GM12873 (cell line): ENCODE measurements around the gene MTG2.

Source experiments
- TF ChIP-seq, protein P1 (sequence below): IDR thresholded peaks from 2 replicates; pipeline ENCODE4 v1.5.1; 2012; ENCODE audit warnings: low read depth, mild to moderate bottlenecking, moderate library complexity, low read length, control low read depth; ENCODE audit not compliant: insufficient read depth; ENCODE audit errors: missing control alignments

The MTG2 gene

DNA sequence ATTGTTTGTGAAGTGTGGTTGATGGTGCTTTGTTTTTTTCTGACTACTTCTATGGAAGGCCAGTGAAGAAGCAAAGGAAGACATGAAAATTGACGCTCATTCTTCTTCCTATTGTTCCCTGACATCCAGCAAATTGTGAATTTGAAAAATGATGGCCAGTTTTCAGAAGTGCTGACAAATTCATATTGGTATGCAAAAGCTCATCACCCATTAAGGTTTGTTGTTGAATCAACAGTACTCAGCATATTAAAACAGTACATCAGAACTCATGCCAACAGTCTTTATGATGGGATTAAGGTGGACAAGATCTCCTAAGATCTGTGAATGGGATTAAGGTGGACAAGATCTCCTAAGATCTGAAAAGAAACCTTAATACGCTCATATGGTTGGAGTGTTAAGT, 1.0 kb upstream of the MTG2 start:
- TF ChIP-seq, protein P1, sequence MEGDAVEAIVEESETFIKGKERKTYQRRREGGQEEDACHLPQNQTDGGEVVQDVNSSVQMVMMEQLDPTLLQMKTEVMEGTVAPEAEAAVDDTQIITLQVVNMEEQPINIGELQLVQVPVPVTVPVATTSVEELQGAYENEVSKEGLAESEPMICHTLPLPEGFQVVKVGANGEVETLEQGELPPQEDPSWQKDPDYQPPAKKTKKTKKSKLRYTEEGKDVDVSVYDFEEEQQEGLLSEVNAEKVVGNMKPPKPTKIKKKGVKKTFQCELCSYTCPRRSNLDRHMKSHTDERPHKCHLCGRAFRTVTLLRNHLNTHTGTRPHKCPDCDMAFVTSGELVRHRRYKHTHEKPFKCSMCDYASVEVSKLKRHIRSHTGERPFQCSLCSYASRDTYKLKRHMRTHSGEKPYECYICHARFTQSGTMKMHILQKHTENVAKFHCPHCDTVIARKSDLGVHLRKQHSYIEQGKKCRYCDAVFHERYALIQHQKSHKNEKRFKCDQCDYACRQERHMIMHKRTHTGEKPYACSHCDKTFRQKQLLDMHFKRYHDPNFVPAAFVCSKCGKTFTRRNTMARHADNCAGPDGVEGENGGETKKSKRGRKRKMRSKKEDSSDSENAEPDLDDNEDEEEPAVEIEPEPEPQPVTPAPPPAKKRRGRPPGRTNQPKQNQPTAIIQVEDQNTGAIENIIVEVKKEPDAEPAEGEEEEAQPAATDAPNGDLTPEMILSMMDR: no peak

DNA sequence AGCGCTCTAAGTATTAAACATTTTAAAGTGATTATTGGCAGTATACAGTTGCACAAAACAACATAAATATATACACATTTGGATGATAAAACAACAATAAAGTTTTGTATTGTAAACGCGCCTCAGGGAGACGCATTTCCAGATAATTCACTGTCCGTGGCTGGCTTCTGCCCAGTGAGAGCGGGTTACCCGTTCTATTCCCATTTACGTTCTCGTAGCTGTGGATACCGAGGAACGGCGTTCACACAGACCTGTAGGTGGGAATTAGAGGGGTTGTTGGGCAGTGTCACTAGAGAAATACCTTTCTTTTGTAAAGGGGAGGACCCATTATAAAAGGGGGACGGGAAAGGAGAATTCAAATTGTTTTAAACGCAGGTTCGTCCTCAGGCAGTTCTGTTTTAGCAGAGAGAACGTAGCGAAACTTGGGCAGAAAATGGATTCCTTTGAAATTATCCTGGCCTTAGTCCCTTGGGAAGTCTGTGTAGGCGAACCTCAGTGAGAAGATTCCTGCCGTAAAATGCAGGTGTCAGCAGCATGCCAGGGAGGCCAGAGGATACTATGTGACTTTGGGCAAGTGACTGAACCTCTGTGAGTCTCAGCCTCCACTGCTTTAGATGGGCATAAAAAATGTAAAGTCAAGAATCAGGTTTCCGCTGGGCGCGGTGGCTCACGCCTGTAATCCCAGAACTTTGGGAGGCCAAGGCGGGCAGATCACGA, 756 bp downstream of the MTG2 start:
- TF ChIP-seq, protein P1: no peak

DNA sequence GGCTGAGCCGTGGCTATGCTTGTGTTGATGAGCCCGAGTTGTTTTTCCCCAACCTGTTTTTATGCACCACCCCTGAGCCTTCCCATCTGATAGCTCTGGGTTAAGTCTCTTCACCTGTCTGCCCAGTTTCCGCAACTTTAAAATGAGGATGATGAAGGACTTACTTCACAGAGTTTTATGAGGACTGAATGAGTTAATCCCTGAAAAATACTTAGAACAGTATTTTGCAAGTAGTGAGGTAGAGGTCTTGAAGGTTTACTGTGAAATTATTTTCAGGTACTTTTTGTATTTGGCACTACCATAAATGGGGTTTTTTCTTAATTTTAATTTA, 3.2 kb downstream of the MTG2 start:
- TF ChIP-seq, protein P1: no peak

DNA sequence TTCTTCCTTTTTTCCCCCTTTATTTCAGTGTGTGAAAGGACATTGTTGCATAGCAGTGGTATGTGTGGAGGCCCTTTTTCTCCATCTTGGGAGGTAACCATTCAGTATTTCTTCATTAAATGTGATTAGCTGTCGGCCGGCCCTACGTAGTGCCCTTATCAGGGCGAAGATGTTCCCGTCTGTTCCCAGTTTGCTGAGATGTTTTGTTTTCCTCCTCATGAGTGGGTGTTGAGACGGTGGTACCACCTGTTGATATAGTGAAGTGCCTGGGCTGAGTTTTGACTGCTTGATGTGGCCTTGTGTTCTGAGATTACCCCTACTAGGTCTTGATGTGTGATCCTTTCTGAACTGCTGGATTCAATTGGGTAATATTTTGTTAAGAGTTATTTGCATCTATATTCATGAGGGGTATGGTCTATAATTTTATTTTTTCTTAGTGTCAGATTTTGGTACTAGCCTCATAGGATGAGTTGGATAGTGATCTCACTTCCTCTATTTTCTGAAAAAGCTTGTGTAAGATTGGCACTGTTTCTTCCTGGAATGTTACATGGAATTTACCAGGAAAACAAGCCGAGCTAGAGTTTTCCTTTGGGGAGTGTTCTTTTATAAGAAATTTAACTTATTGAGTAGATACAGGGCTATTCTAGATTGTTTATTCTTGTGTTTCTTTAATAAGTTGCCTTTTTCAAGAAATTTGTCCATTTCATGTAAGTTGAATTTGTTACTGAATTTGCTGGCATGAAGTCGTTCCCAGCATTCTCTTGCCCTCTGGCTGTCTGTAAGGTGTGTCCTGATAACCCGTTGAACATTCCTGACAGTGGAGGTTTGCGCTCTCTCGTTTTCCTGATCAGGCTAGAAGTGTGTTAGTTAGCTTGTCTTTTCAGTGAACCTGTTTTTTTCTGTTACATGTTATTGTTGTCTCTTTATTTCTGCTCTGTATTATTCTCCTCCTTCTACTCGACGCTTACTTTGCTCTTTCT, 4.3 kb downstream of the MTG2 start:
- TF ChIP-seq, protein P1: no peak

DNA sequence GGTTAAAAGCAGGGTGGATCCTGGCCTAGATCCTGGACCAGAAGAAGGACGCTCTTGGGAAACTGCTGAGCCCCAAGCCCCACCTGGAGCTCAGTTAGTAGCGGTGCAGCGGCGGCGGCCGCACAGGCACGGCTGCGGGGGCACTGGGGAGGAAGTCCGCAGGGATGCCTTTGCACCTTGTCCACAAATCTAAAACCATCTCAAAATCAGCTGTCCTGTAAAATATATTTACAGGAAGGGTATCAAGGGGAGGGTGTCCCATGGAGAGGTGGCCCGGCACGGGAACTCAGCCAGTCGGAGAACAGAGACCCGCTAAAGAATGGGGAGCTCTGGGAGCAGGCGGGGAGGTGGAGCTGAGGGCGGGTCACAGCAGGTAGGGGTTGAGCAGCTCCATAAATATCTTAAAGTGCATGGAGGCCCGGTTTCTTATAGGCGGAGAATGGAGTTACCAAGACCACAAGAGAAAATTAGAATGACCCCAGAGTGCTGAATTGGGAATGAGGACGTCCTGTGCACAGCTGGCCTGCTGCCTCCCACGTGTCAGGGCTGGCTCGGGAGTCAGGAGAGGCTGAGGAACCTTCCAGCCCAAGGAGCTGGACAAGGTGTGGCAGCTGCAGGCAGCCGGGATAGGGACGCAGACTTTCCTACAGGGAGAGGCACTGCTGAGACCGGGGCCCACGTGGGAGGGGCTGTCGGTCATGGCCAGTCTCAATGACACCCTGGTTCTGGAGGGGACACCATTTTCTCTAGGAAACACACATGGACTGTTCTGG, 8.0 kb downstream of the MTG2 start:
- TF ChIP-seq, protein P1: no peak

DNA sequence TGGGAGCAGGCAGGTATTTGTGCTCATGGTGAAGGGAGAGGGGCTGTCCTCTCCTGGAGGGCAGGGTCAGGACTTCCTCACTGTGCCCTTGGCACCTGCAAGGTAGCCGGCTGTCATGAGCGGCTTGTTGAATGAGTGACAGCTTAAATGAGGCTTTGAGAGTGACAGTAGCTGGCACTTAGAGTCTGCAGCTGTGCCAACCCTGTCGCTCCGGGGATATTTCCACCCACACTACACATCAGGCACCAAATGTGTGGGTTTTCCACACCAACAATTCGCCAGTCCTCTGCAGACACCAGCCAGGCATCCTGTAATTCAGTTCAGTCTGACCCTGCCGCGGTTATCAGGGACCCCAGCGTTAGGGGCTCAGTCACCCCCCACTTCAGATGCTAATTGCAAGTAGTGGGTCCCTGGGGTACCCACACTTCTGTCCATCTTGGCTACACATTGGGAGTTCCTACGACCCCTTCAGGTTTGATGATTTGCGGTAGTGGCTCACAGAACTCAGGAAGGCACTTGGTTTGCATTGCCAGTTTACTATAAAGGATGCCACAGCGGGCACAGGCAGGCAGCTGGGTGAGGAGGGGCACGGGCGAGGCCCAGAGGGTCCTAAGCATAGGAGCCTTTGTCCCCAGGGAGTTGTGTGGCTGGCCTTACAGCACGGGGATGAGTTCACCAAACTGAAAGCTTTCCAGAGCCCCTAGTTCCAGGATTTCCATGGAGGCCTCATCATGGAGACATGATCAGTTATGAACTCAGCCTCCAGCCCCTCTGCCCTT, 9.1 kb downstream of the MTG2 start:
- TF ChIP-seq, protein P1: no peak
